HG02973 (cell line): Measurements from ENCODE around the gene CENPE.

Experiments used
- ATAC-seq: cut with Tn5 transposase; IDR thresholded peaks from one replicate; pipeline ENCODE4 v1.9.1; 2021; ENCODE audit warnings: moderate library complexity; ENCODE audit not compliant: unreplicated experiment

CENPE gene

DNA sequence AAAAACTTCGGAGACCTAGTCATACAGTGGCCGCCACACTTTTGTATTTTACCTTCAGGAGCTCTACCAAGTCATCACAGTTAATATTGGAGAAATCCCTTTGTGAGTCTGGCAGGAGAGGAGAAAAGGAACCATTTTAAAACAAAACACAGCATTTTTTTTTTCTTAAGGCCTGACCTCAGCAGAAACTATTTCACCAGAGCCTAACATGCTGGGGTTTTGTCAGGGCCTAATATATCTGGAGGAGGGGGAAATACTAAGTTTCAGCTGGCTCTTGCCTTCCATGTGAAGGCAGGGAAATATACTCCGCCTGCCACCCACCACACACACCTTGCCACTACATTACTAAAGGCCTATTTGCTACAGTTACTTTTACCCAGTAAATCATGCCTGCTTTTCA lies 72.0 kb downstream of the CENPE start:
- ATAC-seq, result no peak

DNA sequence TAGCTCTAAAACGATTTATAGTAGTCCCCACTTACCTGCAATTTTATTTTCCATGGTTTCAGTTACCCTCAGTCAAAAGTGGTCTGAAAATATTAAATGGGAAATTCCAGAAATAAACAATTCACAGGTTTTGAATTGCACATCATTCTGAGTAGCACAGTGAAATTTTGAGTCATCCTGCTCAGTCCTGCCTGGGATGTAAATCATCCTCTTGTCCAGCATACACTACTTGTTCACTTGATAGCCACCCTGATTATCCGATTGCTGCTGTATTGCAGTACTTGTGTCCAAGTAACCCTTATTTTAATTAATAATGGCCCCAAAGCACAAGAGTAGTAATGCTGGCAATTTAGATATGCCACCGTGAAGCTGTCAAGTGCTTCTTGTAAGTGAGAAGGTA lies 75.0 kb downstream of the CENPE start:
- ATAC-seq, result no peak

DNA sequence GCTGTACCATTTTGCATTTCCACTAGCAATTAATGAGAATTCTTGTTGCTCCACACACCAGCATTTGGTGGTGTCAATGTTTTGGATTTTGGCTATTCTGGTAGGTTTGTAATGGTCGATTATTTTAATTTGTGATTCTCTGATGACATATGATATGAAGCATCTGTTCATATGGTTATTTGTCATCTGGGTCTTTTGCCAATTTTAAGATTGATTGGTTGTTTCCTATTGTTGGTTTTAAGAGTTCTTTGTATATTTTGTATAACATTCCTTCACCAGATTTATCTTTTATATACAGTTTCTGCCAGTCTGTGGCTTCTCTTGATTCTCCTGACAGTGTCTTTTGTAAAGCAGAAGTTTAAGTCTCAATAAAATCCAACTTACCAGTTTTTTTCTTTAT lies 80.0 kb downstream of the CENPE start:
- no peak for ATAC-seq

DNA sequence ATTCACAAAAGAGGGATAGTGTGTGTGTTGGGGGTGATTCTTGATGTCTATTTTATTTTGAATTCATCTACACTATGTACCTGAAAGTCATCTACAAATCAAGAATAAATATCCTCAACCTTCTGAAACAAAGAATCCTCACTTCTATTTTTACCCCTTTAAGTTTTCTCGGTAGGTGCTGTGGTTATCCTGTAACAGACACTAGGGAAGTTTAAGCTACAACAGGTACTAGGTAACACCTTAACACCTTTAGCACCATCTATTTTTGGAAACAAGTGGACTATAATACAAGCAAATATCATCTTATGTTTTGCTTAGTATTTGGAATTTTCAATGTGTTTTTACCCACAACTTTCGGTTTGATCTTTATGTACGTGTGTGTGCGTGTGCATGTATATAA lies 86.5 kb downstream of the CENPE start:
- no peak for ATAC-seq

GRCh38 chr4:103108542-103108941 lies 89.6 kb downstream of the CENPE start:
- ATAC-seq, result no peak

GRCh38 chr4:103105558-103106356 lies 92.4 kb downstream of the CENPE start:
- no peak for ATAC-seq

DNA sequence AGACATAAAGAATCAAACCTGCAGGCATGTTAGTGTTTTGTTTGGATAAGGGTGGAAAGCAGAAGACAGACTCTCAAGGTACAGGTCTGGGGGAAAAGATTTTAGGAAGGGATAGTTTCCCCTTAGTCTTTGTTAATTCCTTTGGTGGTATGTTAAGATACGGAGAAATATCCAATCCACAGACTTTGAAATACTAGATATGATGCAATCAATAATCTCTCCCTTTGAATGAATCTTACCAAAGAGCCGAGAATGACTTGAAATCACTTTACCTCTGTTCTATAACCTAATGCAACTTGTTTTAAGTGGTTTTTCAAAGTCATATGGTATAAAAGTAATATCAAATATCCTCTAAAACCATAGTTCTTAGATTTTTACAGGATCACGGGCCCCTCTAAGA lies 93.3 kb downstream of the CENPE start:
- ATAC-seq, result no peak

GRCh38 chr4:103100691-103101090 lies 97.5 kb downstream of the CENPE start:
- ATAC-seq, result no peak

- peak; percentile 98 for ATAC-seq
Measured at GRCh38 chr4:103099691-103100392, 98.3 kb downstream of the CENPE start, which contains the start of gene BDH2. BDH2 (minus strand) TSS chr4:103099834; CDS start chr4:103096254, 3,580 bp downstream.

DNA sequence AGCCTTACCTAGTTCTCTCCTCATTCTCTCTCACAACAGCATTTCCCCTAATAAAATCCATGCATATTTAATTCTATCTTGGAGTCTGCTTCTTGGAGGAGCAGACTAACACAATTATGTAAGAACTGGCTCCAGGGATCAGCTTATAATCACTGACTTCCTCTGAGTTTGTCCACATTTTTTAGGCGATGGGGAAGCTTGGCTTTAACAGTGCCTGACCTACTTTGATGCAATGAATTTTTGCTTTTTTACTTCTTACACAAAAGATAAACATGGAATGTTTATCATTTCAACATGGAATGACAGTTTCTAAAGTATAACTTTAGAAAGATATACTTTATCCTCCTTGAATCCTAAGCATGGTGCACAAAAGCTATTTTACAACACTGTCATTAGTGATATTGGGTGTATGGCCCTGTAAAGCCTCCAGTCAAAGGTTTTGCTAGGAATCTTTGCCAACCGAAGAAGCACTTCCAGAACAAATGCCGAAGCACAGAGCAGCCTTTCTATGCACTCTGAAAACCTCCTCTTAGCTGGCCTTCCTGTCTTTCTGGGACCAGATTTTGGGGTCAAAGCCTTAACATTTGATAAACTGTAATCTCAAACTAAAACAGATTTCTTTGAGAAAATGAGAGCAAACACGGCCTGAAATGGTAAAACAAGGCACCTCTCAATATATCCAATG lies 99.2 kb downstream of the CENPE start:
- ATAC-seq, result no peak

DNA sequence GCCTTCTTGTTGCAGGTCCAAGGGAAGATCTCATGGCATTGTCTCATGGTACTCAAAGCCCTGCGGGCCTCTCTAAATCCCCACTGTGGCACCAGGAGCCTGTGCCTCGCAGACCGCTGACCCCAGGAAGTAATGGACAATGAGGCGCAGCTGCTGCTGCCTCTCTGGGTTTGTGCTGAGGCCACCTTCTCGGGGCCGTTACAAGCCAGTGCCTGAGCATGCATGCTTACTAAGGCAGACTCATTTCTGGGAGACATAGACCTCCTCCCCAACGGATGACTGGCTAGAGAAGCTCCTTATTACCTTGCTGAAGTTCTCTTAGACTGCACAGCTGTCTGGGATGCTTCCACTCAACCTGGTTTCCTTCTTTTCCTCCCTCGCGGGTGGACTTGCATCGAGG lies 99.8 kb downstream of the CENPE start:
- ATAC-seq, result no peak

DNA sequence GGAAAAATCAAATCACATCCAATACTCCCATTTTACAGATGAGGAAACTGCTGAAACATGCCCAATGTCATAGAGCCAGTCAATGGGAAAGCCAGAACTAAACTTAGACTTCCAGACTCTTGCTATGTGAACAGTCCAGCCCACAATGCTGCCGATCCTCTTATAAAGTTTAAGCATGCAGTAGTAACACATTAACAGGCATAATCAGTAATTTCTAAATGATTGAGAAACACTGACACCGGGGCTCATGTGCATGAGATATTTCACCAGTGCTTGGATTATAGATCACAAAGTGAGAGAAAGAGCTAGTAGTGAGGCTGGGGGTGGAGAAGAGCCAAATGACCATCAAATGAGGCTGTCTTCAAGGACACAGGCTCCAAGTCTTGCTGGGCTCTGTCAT lies 101.0 kb downstream of the CENPE start:
- no peak for ATAC-seq

DNA sequence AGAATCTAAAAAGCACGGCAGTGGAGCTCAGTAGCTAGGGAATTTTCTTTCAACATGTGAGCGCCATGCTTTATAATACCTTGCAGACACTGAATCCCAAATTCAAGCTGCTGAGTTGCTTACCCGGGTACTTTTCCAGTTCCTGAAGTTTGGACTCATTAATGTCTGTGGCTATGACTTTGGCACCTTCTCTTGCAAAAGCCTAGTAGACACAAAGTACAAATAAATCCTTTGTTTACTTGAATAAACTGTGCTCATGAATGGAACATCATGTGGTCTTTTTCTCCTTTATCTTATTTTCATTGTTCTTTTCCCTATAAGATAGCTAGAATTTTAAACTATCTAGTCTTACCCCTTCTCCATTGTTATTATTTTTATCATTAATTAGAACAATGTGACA lies 103.1 kb downstream of the CENPE start:
- no peak for ATAC-seq

DNA sequence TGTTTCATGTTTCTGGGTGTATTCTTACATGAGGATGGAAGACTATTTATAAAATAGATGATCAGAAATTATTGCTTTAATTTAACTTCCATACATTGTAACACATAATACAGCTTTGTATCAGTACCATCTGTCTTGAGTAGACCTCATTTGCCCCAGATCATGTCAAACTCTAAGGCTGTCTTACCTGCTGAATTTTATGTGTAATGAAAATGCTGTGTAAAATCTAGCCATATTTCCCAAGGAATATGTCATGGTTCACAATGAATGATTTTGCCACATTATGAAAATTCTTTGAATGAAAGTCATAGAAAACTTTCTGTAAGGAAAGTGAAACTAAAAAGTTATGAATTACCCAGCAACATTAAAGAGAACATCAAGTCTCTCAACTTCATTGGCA lies 105.9 kb downstream of the CENPE start:
- no peak for ATAC-seq

GRCh38 chr4:103091601-103092223 lies 106.4 kb downstream of the CENPE start:
- ATAC-seq, result peak; percentile 69

DNA sequence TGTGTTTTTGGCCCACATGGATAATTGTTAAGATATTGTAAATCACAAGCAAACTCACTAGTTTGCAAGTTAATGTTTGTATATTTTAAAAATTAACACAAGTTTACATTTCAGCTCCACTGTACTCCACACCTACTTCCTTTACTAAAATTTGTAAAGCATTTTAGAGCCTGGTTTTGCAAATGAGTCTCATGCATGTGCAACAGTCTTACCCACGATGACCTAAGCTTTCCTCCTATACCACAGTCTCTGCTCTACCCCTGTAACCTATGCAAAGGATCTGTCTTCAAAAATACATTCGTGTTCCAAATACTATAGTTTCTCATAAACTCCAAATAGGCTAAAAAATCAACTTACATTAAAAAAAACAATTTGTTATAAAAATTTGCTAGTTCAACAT lies 108.7 kb downstream of the CENPE start:
- ATAC-seq, result no peak

GRCh38 chr4:103086551-103086950 lies 111.6 kb downstream of the CENPE start:
- no peak for ATAC-seq

- ATAC-seq, result no peak
Measured at GRCh38 chr4:103085555-103086196, 112.5 kb downstream of the CENPE start.

GRCh38 chr4:103079621-103080020 lies 118.5 kb downstream of the CENPE start:
- ATAC-seq, result no peak

GRCh38 chr4:103076747-103077347 lies 121.3 kb downstream of the CENPE start, which contains the start of gene SLC9B2:
SLC9B2 (minus strand) TSS chr4:103076761; CDS start chr4:103067550, 9,211 bp downstream.
- ATAC-seq, result peak; percentile 35
